Measurements from ENCODE around the gene CELF1. TPM values are rescaled to one million over a fixed set of nuclear protein-coding genes. Genes with fewer than 3 reads are reported as not detected.

Gene CELF1
- total and polyA plus RNA-seq, 2 of the 13 experiments (the other 11 are each of a cell fraction or from before 2014, with no cell fraction given): 69.0 to 80.1 TPM

DNA sequence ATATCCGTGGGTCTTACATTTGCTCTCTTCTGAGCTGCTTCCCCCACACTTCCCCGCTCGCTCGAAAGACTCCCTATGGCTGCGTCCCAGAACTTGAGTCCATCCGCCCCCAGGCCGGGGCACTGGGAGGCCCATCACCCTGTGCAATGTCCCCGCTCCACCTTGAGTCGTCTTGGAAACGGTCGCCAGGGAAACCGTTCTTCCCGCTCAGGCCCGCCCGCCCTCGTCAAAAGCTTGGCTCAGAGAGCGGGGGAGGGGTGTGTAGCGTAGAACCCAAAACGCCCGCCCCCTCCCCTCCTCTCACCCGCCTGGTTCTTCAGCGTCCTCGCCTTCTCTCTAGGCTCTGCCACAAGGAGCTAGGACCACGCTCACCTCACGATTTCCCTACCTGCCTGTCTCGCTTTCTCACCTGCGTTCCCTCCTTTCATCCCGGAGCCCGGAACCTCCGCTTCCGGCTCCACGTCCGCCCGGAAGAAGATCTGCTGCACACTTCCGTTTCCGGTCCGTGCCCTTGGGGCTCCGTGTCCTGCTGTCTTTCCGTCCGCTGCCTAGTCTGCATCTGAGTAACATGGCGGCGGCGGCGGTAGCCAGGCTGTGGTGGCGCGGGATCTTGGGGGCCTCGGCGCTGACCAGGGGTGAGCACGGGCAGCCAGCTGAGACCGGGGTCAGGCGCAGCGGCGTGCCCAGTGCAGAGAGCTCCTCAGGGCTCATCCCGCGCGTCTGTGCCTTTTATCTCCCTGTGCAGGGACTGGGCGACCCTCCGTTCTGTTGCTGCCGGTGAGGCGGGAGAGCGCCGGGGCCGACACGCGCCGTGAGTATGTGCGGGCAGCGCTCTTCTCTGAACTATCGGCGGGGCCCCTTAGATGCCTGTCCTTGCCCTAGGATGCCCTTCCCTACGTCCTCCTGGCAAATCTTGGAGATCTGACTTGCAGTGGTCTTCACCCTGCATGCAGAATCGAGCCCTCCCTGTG is 25.9 kb upstream of the CELF1 start, which contains the start of the genes KBTBD4 and NDUFS3 (continued):
- TF ChIP-seq HNRNPLL (IDR thresholded peaks at IDR 0.05; ENCODE audit: low read depth, low read length, poor library complexity, severe bottlenecking): peak; percentile 75
- peak; percentile 70 for TF ChIP-seq SP2 (CRISPR knock-in tag; IDR thresholded peaks at IDR 0.05)
- peak; percentile 76 for TF ChIP-seq MED1 (CRISPR knock-in tag; IDR thresholded peaks at IDR 0.05)
- no peak for TF ChIP-seq ZNF841 (CRISPR knock-in tag; IDR thresholded peaks at IDR 0.05; ENCODE audit: borderline replicate concordance)
- peak; percentile 98 for TF ChIP-seq ZNF788 (CRISPR knock-in tag; IDR thresholded peaks at IDR 0.05; ENCODE audit: borderline replicate concordance)
- TF ChIP-seq, protein P1, sequence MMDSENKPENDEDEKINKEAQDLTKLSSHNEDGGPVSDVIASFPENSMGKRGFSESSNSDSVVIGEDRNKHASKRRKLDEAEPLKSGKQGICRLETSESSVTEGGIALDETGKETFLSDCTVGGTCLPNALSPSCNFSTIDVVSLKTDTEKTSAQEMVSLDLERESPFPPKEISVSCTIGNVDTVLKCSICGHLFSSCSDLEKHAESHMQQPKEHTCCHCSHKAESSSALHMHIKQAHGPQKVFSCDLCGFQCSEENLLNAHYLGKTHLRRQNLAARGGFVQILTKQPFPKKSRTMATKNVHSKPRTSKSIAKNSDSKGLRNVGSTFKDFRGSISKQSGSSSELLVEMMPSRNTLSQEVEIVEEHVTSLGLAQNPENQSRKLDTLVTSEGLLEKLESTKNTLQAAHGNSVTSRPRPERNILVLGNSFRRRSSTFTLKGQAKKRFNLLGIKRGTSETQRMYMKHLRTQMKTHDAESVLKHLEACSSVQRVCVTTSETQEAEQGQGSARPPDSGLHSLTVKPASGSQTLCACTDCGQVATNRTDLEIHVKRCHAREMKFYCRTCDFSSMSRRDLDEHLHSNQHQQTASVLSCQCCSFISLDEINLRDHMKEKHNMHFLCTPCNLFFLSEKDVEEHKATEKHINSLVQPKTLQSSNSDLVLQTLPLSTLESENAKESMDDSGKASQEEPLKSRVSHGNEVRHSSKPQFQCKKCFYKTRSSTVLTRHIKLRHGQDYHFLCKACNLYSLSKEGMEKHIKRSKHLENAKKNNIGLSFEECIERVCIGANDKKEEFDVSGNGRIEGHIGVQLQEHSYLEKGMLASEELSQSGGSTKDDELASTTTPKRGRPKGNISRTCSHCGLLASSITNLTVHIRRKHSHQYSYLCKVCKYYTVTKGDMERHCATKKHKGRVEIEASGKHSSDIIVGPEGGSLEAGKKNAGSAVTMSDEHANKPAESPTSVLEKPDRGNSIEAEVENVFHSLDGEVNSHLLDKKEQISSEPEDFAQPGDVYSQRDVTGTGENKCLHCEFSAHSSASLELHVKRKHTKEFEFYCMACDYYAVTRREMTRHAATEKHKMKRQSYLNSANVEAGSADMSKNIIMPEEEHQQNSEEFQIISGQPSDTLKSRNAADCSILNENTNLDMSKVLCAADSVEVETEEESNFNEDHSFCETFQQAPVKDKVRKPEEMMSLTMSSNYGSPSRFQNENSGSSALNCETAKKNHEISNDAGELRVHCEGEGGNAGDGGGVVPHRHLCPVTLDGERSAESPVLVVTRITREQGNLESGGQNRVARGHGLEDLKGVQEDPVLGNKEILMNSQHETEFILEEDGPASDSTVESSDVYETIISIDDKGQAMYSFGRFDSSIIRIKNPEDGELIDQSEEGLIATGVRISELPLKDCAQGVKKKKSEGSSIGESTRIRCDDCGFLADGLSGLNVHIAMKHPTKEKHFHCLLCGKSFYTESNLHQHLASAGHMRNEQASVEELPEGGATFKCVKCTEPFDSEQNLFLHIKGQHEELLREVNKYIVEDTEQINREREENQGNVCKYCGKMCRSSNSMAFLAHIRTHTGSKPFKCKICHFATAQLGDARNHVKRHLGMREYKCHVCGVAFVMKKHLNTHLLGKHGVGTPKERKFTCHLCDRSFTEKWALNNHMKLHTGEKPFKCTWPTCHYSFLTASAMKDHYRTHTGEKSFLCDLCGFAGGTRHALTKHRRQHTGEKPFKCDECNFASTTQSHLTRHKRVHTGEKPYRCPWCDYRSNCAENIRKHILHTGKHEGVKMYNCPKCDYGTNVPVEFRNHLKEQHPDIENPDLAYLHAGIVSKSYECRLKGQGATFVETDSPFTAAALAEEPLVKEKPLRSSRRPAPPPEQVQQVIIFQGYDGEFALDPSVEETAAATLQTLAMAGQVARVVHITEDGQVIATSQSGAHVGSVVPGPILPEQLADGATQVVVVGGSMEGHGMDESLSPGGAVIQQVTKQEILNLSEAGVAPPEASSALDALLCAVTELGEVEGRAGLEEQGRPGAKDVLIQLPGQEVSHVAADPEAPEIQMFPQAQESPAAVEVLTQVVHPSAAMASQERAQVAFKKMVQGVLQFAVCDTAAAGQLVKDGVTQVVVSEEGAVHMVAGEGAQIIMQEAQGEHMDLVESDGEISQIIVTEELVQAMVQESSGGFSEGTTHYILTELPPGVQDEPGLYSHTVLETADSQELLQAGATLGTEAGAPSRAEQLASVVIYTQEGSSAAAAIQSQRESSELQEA (CRISPR knock-in tag; IDR thresholded peaks at IDR 0.05; ENCODE audit: not compliant biosample characterization): peak; percentile 70
- TF ChIP-seq GABPA (IDR thresholded peaks at IDR 0.05; ENCODE audit: low read depth, low read length): peak; percentile 100
- TF ChIP-seq GABPA (CRISPR knock-in tag; IDR thresholded peaks at IDR 0.05; ENCODE audit: low read depth): peak; percentile 99
- TF ChIP-seq NFYB (CRISPR knock-in tag; IDR thresholded peaks at IDR 0.05): 0 out of 2 replicates have a peak, but pooled peaks have one; percentile 9
- TF ChIP-seq ZNF337 (CRISPR knock-in tag; IDR thresholded peaks at IDR 0.05; ENCODE audit: borderline replicate concordance, low read depth): no peak
- TF ChIP-seq, protein P2, sequence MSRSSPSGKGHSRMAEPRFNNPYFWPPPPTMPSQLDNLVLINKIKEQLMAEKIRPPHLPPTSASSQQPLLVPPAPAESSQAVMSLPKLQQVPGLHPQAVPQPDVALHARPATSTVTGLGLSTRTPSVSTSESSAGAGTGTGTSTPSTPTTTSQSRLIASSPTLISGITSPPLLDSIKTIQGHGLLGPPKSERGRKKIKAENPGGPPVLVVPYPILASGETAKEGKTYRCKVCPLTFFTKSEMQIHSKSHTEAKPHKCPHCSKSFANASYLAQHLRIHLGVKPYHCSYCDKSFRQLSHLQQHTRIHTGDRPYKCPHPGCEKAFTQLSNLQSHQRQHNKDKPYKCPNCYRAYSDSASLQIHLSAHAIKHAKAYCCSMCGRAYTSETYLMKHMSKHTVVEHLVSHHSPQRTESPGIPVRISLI (CRISPR knock-in tag; IDR thresholded peaks at IDR 0.05; ENCODE audit: borderline replicate concordance): peak; percentile 60
- peak; percentile 88 for TF ChIP-seq ZNF720 (CRISPR knock-in tag; IDR thresholded peaks at IDR 0.05)
- no peak for TF ChIP-seq MZF1 (CRISPR knock-in tag; IDR thresholded peaks at IDR 0.05; ENCODE audit: borderline replicate concordance)
- TF ChIP-seq TOPORS (CRISPR knock-in tag; IDR thresholded peaks at IDR 0.05): peak; percentile 99
- no peak for TF ChIP-seq NFE2L2 (IDR thresholded peaks at IDR 0.05; ENCODE audit: low read length)
- no peak for TF ChIP-seq SNAI1 (CRISPR knock-in tag; IDR thresholded peaks at IDR 0.05; ENCODE audit: borderline replicate concordance)
- TF ChIP-seq, protein P3, sequence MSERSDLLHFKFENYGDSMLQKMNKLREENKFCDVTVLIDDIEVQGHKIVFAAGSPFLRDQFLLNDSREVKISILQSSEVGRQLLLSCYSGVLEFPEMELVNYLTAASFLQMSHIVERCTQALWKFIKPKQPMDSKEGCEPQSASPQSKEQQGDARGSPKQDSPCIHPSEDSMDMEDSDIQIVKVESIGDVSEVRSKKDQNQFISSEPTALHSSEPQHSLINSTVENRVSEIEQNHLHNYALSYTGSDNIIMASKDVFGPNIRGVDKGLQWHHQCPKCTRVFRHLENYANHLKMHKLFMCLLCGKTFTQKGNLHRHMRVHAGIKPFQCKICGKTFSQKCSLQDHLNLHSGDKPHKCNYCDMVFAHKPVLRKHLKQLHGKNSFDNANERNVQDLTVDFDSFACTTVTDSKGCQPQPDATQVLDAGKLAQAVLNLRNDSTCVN (CRISPR knock-in tag; IDR thresholded peaks at IDR 0.05; ENCODE audit: borderline replicate concordance): peak; percentile 86; the same call in 1 of the 2 replicates
- peak; percentile 93; the same call in 1 of the 2 replicates for TF ChIP-seq ZNF772 (CRISPR knock-in tag; IDR thresholded peaks at IDR 0.05)
- TF ChIP-seq NBN (conservative IDR thresholded peaks at IDR 0.05): no peak
